ENCODE results near the gene CHD1. TPM values are rescaled to one million over a fixed set of nuclear protein-coding genes. Genes with fewer than 3 reads are reported as not detected.
A peak's percentile ranks its signal among the peaks of the same experiment; 100 is the strongest.

Gene CHD1
- polyA plus RNA-seq, 4 donors, result 10.6 to 47.2 (median 21.9) TPM

- WGBS, 3 donors, result 94 to 95% (median 95%) methylated on average over 3 of the region's 3 CpGs
- FAIRE-seq, result no peak
- H3K4me1 ChIP-seq (ENCODE audit: control insufficient read depth in 3 of 3, insufficient read depth in 2 of 3, low read depth in 1 of 3, low read length in 2 of 3), result peaks cover 0 to 3% (median 0%) of the 10 kb centered on the region in 3 donors
Measured at GRCh38 chr5:98942847-98943246, 14.0 kb upstream of the CHD1 start.

GRCh38 chr5:98941131-98941883 is 12.5 kb upstream of the CHD1 start:
- Histone ChIP-seq H3K9me3 (ENCODE audit: control insufficient read depth in 2 of 2, insufficient read depth in 1 of 2, low read depth in 1 of 2, low read length in 1 of 2) (no peaks in the 10 kb centered on the region), H3K27ac (ENCODE audit: low read depth in 1 of 3, low read length in 2 of 3) (no peak overlapping the region), H3K27me3 (ENCODE audit: control insufficient read depth in 3 of 3, insufficient read depth in 3 of 3, low read length in 3 of 3) (no peaks in the 10 kb centered on the region), H3K4me1 (ENCODE audit: control insufficient read depth in 3 of 3, insufficient read depth in 2 of 3, low read depth in 1 of 3, low read length in 2 of 3) (no peaks in the 10 kb centered on the region), H3K36me3 (ENCODE audit: control insufficient read depth in 3 of 3, insufficient read depth in 2 of 3, low read depth in 1 of 3, low read length in 3 of 3) (no peaks in the 10 kb centered on the region), H3K4me3 (ENCODE audit: low read depth in 1 of 3, low read length in 3 of 3) (no peak overlapping the region)
- DNase-seq (no peak), FAIRE-seq (no peak)
- WGBS, 3 donors, result 79 to 95% (median 85%) methylated on average over 6 of the region's 6 CpGs

More at GRCh38 chr5:98942847-98943246, 14.0 kb upstream of the CHD1 start:
- Histone ChIP-seq H3K36me3 (ENCODE audit: control insufficient read depth in 3 of 3, insufficient read depth in 2 of 3, low read depth in 1 of 3, low read length in 3 of 3) (no peaks in the 10 kb centered on the region), H3K4me3 (ENCODE audit: low read depth in 1 of 3, low read length in 3 of 3) (no peak overlapping the region), H3K27ac (ENCODE audit: low read depth in 1 of 3, low read length in 2 of 3) (no peak overlapping the region), H3K27me3 (ENCODE audit: control insufficient read depth in 3 of 3, insufficient read depth in 3 of 3, low read length in 3 of 3) (no peaks in the 10 kb centered on the region), H3K9me3 (ENCODE audit: control insufficient read depth in 2 of 2, insufficient read depth in 1 of 2, low read depth in 1 of 2, low read length in 1 of 2) (no peaks in the 10 kb centered on the region)
- no peak for DNase-seq

- H3K27ac ChIP-seq (ENCODE audit: low read depth in 1 of 3, low read length in 2 of 3), result no peak overlapping the region
- no peak overlapping the region for H3K4me3 ChIP-seq (ENCODE audit: low read depth in 1 of 3, low read length in 3 of 3)
- no peaks in the 10 kb centered on the region for H3K27me3 ChIP-seq (ENCODE audit: control insufficient read depth in 3 of 3, insufficient read depth in 3 of 3, low read length in 3 of 3)
- DNase-seq, result no peak
- no peak for FAIRE-seq
- 64 to 84% (median 84%) methylated on average over 2 of the region's 2 CpGs for WGBS, 3 donors
- no peaks in the 10 kb centered on the region for H3K9me3 ChIP-seq (ENCODE audit: control insufficient read depth in 2 of 2, insufficient read depth in 1 of 2, low read depth in 1 of 2, low read length in 1 of 2)
- H3K36me3 ChIP-seq (ENCODE audit: control insufficient read depth in 3 of 3, insufficient read depth in 2 of 3, low read depth in 1 of 3, low read length in 3 of 3), result no peaks in the 10 kb centered on the region
- H3K4me1 ChIP-seq (ENCODE audit: control insufficient read depth in 3 of 3, insufficient read depth in 2 of 3, low read depth in 1 of 3, low read length in 2 of 3), result no peaks in the 10 kb centered on the region
Measured at GRCh38 chr5:98940581-98940980, 11.8 kb upstream of the CHD1 start.

- no peak for FAIRE-seq
- H3K9me3 ChIP-seq (ENCODE audit: control insufficient read depth in 2 of 2, insufficient read depth in 1 of 2, low read depth in 1 of 2, low read length in 1 of 2), result no peaks in the 10 kb centered on the region
- H3K36me3 ChIP-seq (ENCODE audit: control insufficient read depth in 3 of 3, insufficient read depth in 2 of 3, low read depth in 1 of 3, low read length in 3 of 3), result no peaks in the 10 kb centered on the region
- peaks cover 0 to 3% (median 0%) of the 10 kb centered on the region in 3 donors for H3K4me1 ChIP-seq (ENCODE audit: control insufficient read depth in 3 of 3, insufficient read depth in 2 of 3, low read depth in 1 of 3, low read length in 2 of 3)
- H3K27ac ChIP-seq (ENCODE audit: low read depth in 1 of 3, low read length in 2 of 3), result no peak overlapping the region
- no peak for DNase-seq
- H3K4me3 ChIP-seq (ENCODE audit: low read depth in 1 of 3, low read length in 3 of 3), result no peak overlapping the region
- WGBS, 3 donors, result 27 to 33% (median 30%) methylated on average over 2 of the region's 2 CpGs
- no peaks in the 10 kb centered on the region for H3K27me3 ChIP-seq (ENCODE audit: control insufficient read depth in 3 of 3, insufficient read depth in 3 of 3, low read length in 3 of 3)
Measured at GRCh38 chr5:98938464-98938863, 9.7 kb upstream of the CHD1 start.

GRCh38 chr5:98936948-98937715 is 8.3 kb upstream of the CHD1 start:
- H3K36me3 ChIP-seq (ENCODE audit: control insufficient read depth in 3 of 3, insufficient read depth in 2 of 3, low read depth in 1 of 3, low read length in 3 of 3), result peaks cover 0 to 2% (median 0%) of the 10 kb centered on the region in 3 donors
- peaks cover 0 to 3% (median 0%) of the 10 kb centered on the region in 3 donors for H3K4me1 ChIP-seq (ENCODE audit: control insufficient read depth in 3 of 3, insufficient read depth in 2 of 3, low read depth in 1 of 3, low read length in 2 of 3)
- no peaks in the 10 kb centered on the region for H3K9me3 ChIP-seq (ENCODE audit: control insufficient read depth in 2 of 2, insufficient read depth in 1 of 2, low read depth in 1 of 2, low read length in 1 of 2)
- H3K27ac ChIP-seq (ENCODE audit: low read depth in 1 of 3, low read length in 2 of 3), result peak overlapping the region in 1 of 3 donors; percentile 1
- no peak for FAIRE-seq
- no peak overlapping the region for H3K4me3 ChIP-seq (ENCODE audit: low read depth in 1 of 3, low read length in 3 of 3)
- no peak for DNase-seq
- WGBS, 3 donors, result 88 to 90% (median 89%) methylated on average over 3 of the region's 3 CpGs
- H3K27me3 ChIP-seq (ENCODE audit: control insufficient read depth in 3 of 3, insufficient read depth in 3 of 3, low read length in 3 of 3), result no peaks in the 10 kb centered on the region

GRCh38 chr5:98935206-98935605 is 6.4 kb upstream of the CHD1 start:
- no peak for FAIRE-seq
- no peaks in the 10 kb centered on the region for H3K27me3 ChIP-seq (ENCODE audit: control insufficient read depth in 3 of 3, insufficient read depth in 3 of 3, low read length in 3 of 3)
- H3K27ac ChIP-seq (ENCODE audit: low read depth in 1 of 3, low read length in 2 of 3), result no peak overlapping the region
- DNase-seq, result no peak
- no peaks in the 10 kb centered on the region for H3K9me3 ChIP-seq (ENCODE audit: control insufficient read depth in 2 of 2, insufficient read depth in 1 of 2, low read depth in 1 of 2, low read length in 1 of 2)
- H3K36me3 ChIP-seq (ENCODE audit: control insufficient read depth in 3 of 3, insufficient read depth in 2 of 3, low read depth in 1 of 3, low read length in 3 of 3), result peaks cover 0 to 3% (median 0%) of the 10 kb centered on the region in 3 donors
- 85 to 87% (median 87%) methylated on average over 3 of the region's 3 CpGs for WGBS, 3 donors
- H3K4me3 ChIP-seq (ENCODE audit: low read depth in 1 of 3, low read length in 3 of 3), result no peak overlapping the region
- H3K4me1 ChIP-seq (ENCODE audit: control insufficient read depth in 3 of 3, insufficient read depth in 2 of 3, low read depth in 1 of 3, low read length in 2 of 3), result peaks cover 0 to 6% (median 3%) of the 10 kb centered on the region in 3 donors

GRCh38 chr5:98934546-98934945 is 5.7 kb upstream of the CHD1 start:
- peaks cover 0 to 6% (median 3%) of the 10 kb centered on the region in 3 donors for H3K4me1 ChIP-seq (ENCODE audit: control insufficient read depth in 3 of 3, insufficient read depth in 2 of 3, low read depth in 1 of 3, low read length in 2 of 3)
- FAIRE-seq, result no peak

GRCh38 chr5:98933445-98934072 is 4.8 kb upstream of the CHD1 start:
- WGBS, 3 donors, result 69 to 89% (median 71%) methylated on average over 5 of the region's 5 CpGs
- H3K9me3 ChIP-seq (ENCODE audit: control insufficient read depth in 2 of 2, insufficient read depth in 1 of 2, low read depth in 1 of 2, low read length in 1 of 2), result no peaks in the 10 kb centered on the region
- no peaks in the 10 kb centered on the region for H3K27me3 ChIP-seq (ENCODE audit: control insufficient read depth in 3 of 3, insufficient read depth in 3 of 3, low read length in 3 of 3)
- H3K4me1 ChIP-seq (ENCODE audit: control insufficient read depth in 3 of 3, insufficient read depth in 2 of 3, low read depth in 1 of 3, low read length in 2 of 3), result peaks cover 0 to 6% (median 3%) of the 10 kb centered on the region in 3 donors
- DNase-seq (peak in 1 of 2 donors; percentile 45), FAIRE-seq (no peak)
- H3K4me3 ChIP-seq (ENCODE audit: low read depth in 1 of 3, low read length in 3 of 3), result no peak overlapping the region
- H3K36me3 ChIP-seq (ENCODE audit: control insufficient read depth in 3 of 3, insufficient read depth in 2 of 3, low read depth in 1 of 3, low read length in 3 of 3), result peaks cover 0 to 3% (median 0%) of the 10 kb centered on the region in 3 donors
- peak overlapping the region in 2 of 3 donors; percentile 32 to 79 for H3K27ac ChIP-seq (ENCODE audit: low read depth in 1 of 3, low read length in 2 of 3)

More at GRCh38 chr5:98934546-98934945, 5.7 kb upstream of the CHD1 start:
- Histone ChIP-seq H3K27me3 (ENCODE audit: control insufficient read depth in 3 of 3, insufficient read depth in 3 of 3, low read length in 3 of 3) (no peaks in the 10 kb centered on the region), H3K4me3 (ENCODE audit: low read depth in 1 of 3, low read length in 3 of 3) (no peak overlapping the region), H3K9me3 (ENCODE audit: control insufficient read depth in 2 of 2, insufficient read depth in 1 of 2, low read depth in 1 of 2, low read length in 1 of 2) (no peaks in the 10 kb centered on the region), H3K27ac (ENCODE audit: low read depth in 1 of 3, low read length in 2 of 3) (no peak overlapping the region), H3K36me3 (ENCODE audit: control insufficient read depth in 3 of 3, insufficient read depth in 2 of 3, low read depth in 1 of 3, low read length in 3 of 3) (peaks cover 0 to 3% (median 0%) of the 10 kb centered on the region in 3 donors)
- WGBS, 3 donors, result 91 to 98% (median 92%) methylated on average over 1 of the region's 1 CpG
- no peak for DNase-seq
